Bronchial epithelial cell (primary cell): Measurements from ENCODE around the gene LRRC4. TPM values are rescaled to one million over a fixed set of nuclear protein-coding genes. Genes with fewer than 3 reads are reported as not detected.

Experiments used
- DNase-seq: peaks from one replicate; pipeline ENCODE4 v3.0.0-alpha.2; 2010; ENCODE audit warnings: low read depth
- FAIRE-seq: peaks from 2 replicates; lab custom pipeline; 2011; peaks lifted over from hg19 to GRCh38; lab: Jason Lieb, UNC
- H3K27me3 ChIP-seq: 2 replicates; pipeline ENCODE4 v1.5.1; 2011; ENCODE audit warnings: low read length; ENCODE audit not compliant: control insufficient read depth, insufficient read depth
- H3K36me3 ChIP-seq: 2 replicates; pipeline ENCODE4 v1.5.1; 2011; ENCODE audit warnings: low read length; ENCODE audit not compliant: control insufficient read depth, insufficient read depth
- H3K4me3 ChIP-seq: 2 replicates; pipeline ENCODE4 v1.5.1; 2011; ENCODE audit warnings: mild to moderate bottlenecking, low read depth, low read length, control low read depth
- total RNA-seq: library from RNA; depleted of rRNA; stranded (reverse); fragments of >200 nt; gene quantifications from 2 replicates; pipeline ENCODE4 v1.2.1, GENCODE V29; 2014
- TF ChIP-seq, protein P1 (sequence below): IDR thresholded peaks from 2 replicates; pipeline ENCODE4 v1.5.1; 2011; ENCODE audit warnings: mild to moderate bottlenecking, moderate library complexity, low read length, control low read depth, inconsistent platforms; ENCODE audit not compliant: insufficient read depth, severe bottlenecking

LRRC4 gene
- total RNA-seq, 1 donor from 2014 or later = under 0.01 TPM

DNA sequence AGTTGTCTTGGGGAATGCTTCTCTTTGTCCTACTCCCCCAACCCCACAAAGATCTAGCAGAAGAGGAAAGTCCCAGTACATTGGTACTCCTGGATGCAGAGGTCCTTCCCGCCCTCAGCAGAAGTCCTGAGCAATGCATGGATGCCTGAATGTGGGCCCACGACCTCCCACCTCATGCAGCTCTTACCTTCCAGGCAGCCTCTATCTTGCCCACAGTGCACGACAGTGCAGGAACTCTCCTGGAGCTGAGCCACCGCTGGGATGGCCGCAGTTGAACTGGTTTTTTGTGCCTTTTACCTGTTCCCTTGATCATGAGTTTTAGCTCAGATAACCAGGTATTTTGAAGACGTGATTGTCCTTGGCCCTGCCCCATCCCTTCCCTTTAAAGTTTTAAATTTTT is 37.9 kb downstream of the LRRC4 start:
- TF ChIP-seq, protein P1, sequence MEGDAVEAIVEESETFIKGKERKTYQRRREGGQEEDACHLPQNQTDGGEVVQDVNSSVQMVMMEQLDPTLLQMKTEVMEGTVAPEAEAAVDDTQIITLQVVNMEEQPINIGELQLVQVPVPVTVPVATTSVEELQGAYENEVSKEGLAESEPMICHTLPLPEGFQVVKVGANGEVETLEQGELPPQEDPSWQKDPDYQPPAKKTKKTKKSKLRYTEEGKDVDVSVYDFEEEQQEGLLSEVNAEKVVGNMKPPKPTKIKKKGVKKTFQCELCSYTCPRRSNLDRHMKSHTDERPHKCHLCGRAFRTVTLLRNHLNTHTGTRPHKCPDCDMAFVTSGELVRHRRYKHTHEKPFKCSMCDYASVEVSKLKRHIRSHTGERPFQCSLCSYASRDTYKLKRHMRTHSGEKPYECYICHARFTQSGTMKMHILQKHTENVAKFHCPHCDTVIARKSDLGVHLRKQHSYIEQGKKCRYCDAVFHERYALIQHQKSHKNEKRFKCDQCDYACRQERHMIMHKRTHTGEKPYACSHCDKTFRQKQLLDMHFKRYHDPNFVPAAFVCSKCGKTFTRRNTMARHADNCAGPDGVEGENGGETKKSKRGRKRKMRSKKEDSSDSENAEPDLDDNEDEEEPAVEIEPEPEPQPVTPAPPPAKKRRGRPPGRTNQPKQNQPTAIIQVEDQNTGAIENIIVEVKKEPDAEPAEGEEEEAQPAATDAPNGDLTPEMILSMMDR = no peak
- peaks cover 7% of the 10 kb centered on the region for H3K36me3 ChIP-seq
- no peak for DNase-seq
- no peak for FAIRE-seq
- no peak overlapping the region for H3K4me3 ChIP-seq
- H3K27me3 ChIP-seq = no peaks in the 10 kb centered on the region

- FAIRE-seq (no peak), DNase-seq (no peak)
- TF ChIP-seq, protein P1 = no peak
- peaks cover 6% of the 10 kb centered on the region for H3K36me3 ChIP-seq
- H3K4me3 ChIP-seq = no peak overlapping the region
- H3K27me3 ChIP-seq = no peaks in the 10 kb centered on the region
Measured at GRCh38 chr7:127988751-127989150, 42.5 kb downstream of the LRRC4 start.

- Histone ChIP-seq H3K27me3 (no peaks in the 10 kb centered on the region), H3K4me3 (no peak overlapping the region), H3K36me3 (peaks cover 1% of the 10 kb centered on the region)
- DNase-seq (no peak), FAIRE-seq (no peak)
- TF ChIP-seq, protein P1 = no peak
Measured at GRCh38 chr7:127986581-127987521, 44.4 kb downstream of the LRRC4 start.

DNA sequence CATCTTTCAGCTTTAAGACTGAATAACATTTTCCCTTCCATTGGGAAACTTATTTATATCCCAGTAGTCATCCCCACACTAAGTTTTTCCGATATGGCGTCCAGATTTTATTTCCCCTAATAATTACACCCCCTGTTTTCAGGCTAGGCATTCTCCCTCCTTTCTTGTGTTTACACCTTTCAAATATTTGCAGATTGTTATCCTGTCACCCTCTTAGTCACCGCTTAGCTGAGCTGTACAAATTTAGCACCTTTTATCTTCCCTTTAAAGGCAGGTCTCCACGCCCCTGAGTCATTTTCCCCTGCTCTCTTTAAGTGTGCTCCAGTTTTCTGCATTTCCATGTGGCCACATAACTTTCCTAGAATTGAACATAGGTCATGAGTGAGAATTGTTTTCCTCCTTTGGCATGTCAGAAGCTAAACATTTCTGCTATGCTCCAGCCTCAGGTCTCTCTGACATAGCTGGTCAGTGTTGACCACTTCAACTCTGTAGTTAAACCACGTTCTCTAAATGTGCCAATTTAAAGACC is 47.4 kb downstream of the LRRC4 start:
- DNase-seq (peak; percentile 66), FAIRE-seq (no peak)
- Histone ChIP-seq H3K36me3 (peaks cover 3% of the 10 kb centered on the region), H3K27me3 (no peaks in the 10 kb centered on the region), H3K4me3 (no peak overlapping the region)
- TF ChIP-seq, protein P1 = no peak

GRCh38 chr7:127981965-127982364 is 49.3 kb downstream of the LRRC4 start:
- DNase-seq (no peak), FAIRE-seq (no peak)
- peaks cover 4% of the 10 kb centered on the region for H3K36me3 ChIP-seq
- no peaks in the 10 kb centered on the region for H3K27me3 ChIP-seq
- no peak overlapping the region for H3K4me3 ChIP-seq
- TF ChIP-seq, protein P1 = no peak
